D341Med (cell line): ENCODE data around the gene CEP68.

Source experiments
- DNase-seq: peaks from one replicate; pipeline ENCODE4 v3.0.0; 2012; ENCODE audit warnings: low spot score

Gene CEP68

GRCh38 chr2:65057054-65057375 is 799 bp downstream of the CEP68 start:
- DNase-seq = no peak

- no peak for DNase-seq
Observed at GRCh38 chr2:65057391-65058052, 1.3 kb downstream of the CEP68 start.

GRCh38 chr2:65059071-65059470 is 2.9 kb downstream of the CEP68 start:
- no peak for DNase-seq

- no peak for DNase-seq
Observed at GRCh38 chr2:65061146-65061909, 5.1 kb downstream of the CEP68 start.

GRCh38 chr2:65061910-65062339 is 5.7 kb downstream of the CEP68 start:
- DNase-seq = no peak

- no peak for DNase-seq
Observed at GRCh38 chr2:65062843-65063825, 6.9 kb downstream of the CEP68 start.

- DNase-seq = peak; percentile 76
Observed at GRCh38 chr2:65064728-65065552, 8.7 kb downstream of the CEP68 start.

- DNase-seq = no peak
Observed at GRCh38 chr2:65067806-65068553, 11.8 kb downstream of the CEP68 start.

GRCh38 chr2:65069439-65069824 is 13.2 kb downstream of the CEP68 start:
- DNase-seq = no peak

- DNase-seq = no peak
Observed at GRCh38 chr2:65070172-65070830, 14.1 kb downstream of the CEP68 start.

GRCh38 chr2:65070856-65071255 is 14.6 kb downstream of the CEP68 start:
- no peak for DNase-seq

- no peak for DNase-seq
Observed at GRCh38 chr2:65071499-65072180, 15.4 kb downstream of the CEP68 start.

GRCh38 chr2:65072181-65072970 is 16.2 kb downstream of the CEP68 start:
- DNase-seq = no peak

- DNase-seq = no peak
Observed at GRCh38 chr2:65073879-65074565, 17.8 kb downstream of the CEP68 start.

- DNase-seq = no peak
Observed at GRCh38 chr2:65075176-65075575, 19.0 kb downstream of the CEP68 start.

GRCh38 chr2:65075605-65076344 is 19.6 kb downstream of the CEP68 start:
- DNase-seq = no peak

GRCh38 chr2:65076345-65076710 is 20.1 kb downstream of the CEP68 start:
- no peak for DNase-seq

- DNase-seq = no peak
Observed at GRCh38 chr2:65077898-65078297, 21.7 kb downstream of the CEP68 start.
